HepG2 (cell line): ENCODE data around the gene ETS1. TPM values are rescaled to one million over a fixed set of nuclear protein-coding genes. Genes with fewer than 3 reads are reported as not detected.

Experiments
- ATAC-seq: fragments of 200-7000 bp; cut with Tn5 transposase; 3 replicates; pipeline ENCODE4 v1.9.1; 2020; ENCODE audit warnings: mild to moderate bottlenecking, moderate library complexity
- BruUV-seq: library from RNA; stranded (reverse); fragments of 400-500 nt; replicated peaks from 2 replicates; lab custom pipeline; 2021; lab: Mats Ljungman, UMichigan
- CTCF ChIA-PET: fragments of 300-600 bp; formaldehyde crosslinking; extraction: SDS; loops from one replicate; lab custom pipeline; 2021; ENCODE audit warnings: low total read pairs, inconsistent platforms, low intra/inter-chr PET ratio; lab: Yijun Ruan, JAX
- POLR2A ChIA-PET: fragments of 350-600 bp; sonication (Branson Sonifier 250); formaldehyde crosslinking; loops from one replicate; lab custom pipeline; 2020; ENCODE audit warnings: antibody characterized with exemption, inconsistent platforms; lab: Yijun Ruan, JAX
- DNase-seq: peaks from one replicate; pipeline ENCODE4 v3.0.0-alpha.2; 2015; ENCODE audit warnings: low spot score
- FAIRE-seq: peaks from 3 replicates; lab custom pipeline; 2011; peaks lifted over from hg19 to GRCh38; lab: Jason Lieb, UNC
- H2AFZ ChIP-seq: one replicate; pipeline ENCODE4 v1.6.1; 2011; ENCODE audit warnings: low read length, inconsistent platforms
- H3K27ac ChIP-seq: fragments of 300-600 bp; 3 replicates; pipeline ENCODE4 v1.8.0; 2011; ENCODE audit warnings: mixed run types, mild to moderate bottlenecking, mixed read lengths, low read length, inconsistent platforms; ENCODE audit not compliant: insufficient read depth; ENCODE audit errors: extremely low read length
- H3K27me3 ChIP-seq, 2 experiments: fragments of 200-600 bp in 1 of 2; 2 replicates in 1 of 2; 3 replicates in 1 of 2; pipeline versions ENCODE4 v1.6.0 to v1.8.0; 2011; ENCODE audit warnings: low read length in 2 of 2, mild to moderate bottlenecking in 2 of 2, moderate library complexity in 2 of 2, inconsistent platforms in 1 of 2; ENCODE audit not compliant: insufficient read depth in 2 of 2, control insufficient read depth in 1 of 2
- H3K36me3 ChIP-seq, 2 experiments: fragments of 200-600 bp in 1 of 2; replicated peaks in 1 of 2; 2 replicates in 1 of 2; 3 replicates in 1 of 2; pipeline versions ENCODE4 v1.5.1 to v1.8.0; 2011; ENCODE audit warnings: low read length in 2 of 2, inconsistent platforms in 1 of 2; ENCODE audit not compliant: insufficient read depth in 2 of 2, control insufficient read depth in 1 of 2
- H3K4me1 ChIP-seq: 2 replicates; pipeline ENCODE4 v1.5.1; 2012; ENCODE audit warnings: low read length, inconsistent platforms; ENCODE audit not compliant: insufficient read depth
- H3K4me2 ChIP-seq: 2 replicates; pipeline ENCODE4 v1.6.0; 2011; ENCODE audit warnings: low read depth, low read length, inconsistent platforms
- H3K4me3 ChIP-seq, 3 experiments: fragments of 200-600 bp in 1 of 3; sonication (generic), shearing (Covaris generic) in 1 of 3; replicated peaks in 1 of 3; 2 replicates each; pipeline ENCODE4 v1.5.1; 2011 to 2016; ENCODE audit warnings: low read length in 3 of 3, inconsistent platforms in 2 of 3, low read depth in 2 of 3, mild to moderate bottlenecking in 2 of 3, control low read depth in 1 of 3, mixed read lengths in 1 of 3; ENCODE audit not compliant: insufficient read depth in 1 of 3
- H3K79me2 ChIP-seq: one replicate; pipeline ENCODE4 v1.6.1; 2011; ENCODE audit warnings: low read length, inconsistent platforms; ENCODE audit not compliant: insufficient read depth
- H3K9ac ChIP-seq: 2 replicates; pipeline ENCODE4 v1.6.0; 2011; ENCODE audit warnings: mild to moderate bottlenecking, low read depth, low read length, inconsistent platforms; ENCODE audit not compliant: insufficient read depth
- H3K9me3 ChIP-seq: 2 replicates; pipeline ENCODE4 v1.5.1; 2012; ENCODE audit warnings: mild to moderate bottlenecking, low read length
- H4K20me1 ChIP-seq: 2 replicates; pipeline ENCODE4 v1.6.0; 2011; ENCODE audit warnings: inconsistent platforms, mild to moderate bottlenecking, low read length, moderate library complexity; ENCODE audit not compliant: insufficient read depth
- ETV5 ChIP-seq: IDR thresholded peaks from 2 replicates; pipeline ENCODE4 v1.6.1; 2018; ENCODE audit warnings: missing biosample characterization, missing genetic modification reagents, inconsistent platforms, borderline replicate concordance
- FOXP1 ChIP-seq, 2 experiments: fragments of 450-650 bp in 1 of 2; IDR thresholded peaks; 2 replicates each; pipeline ENCODE4 v1.6.1; 2017 to 2018; ENCODE audit warnings: antibody characterized with exemption in 1 of 2
- HDAC6 ChIP-seq: fragments of 200-600 bp; sonication (generic); IDR thresholded peaks from 2 replicates; pipeline ENCODE4 v1.7.0; 2017; ENCODE audit warnings: mild to moderate bottlenecking, antibody characterized with exemption, low read length, low read depth
- NAIF1 ChIP-seq: sonication (generic); formaldehyde crosslinking; IDR thresholded peaks from 2 replicates; pipeline ENCODE4 v1.5.0; 2020; ENCODE audit warnings: mild to moderate bottlenecking, missing genetic modification reagents, borderline replicate concordance
- PRPF4 ChIP-seq: fragments of 200-400 bp; formaldehyde crosslinking; IDR thresholded peaks from 2 replicates; pipeline ENCODE4 v1.6.1; 2016; ENCODE audit warnings: low read length, low read depth; ENCODE audit not compliant: poor library complexity, severe bottlenecking
- RCOR2 ChIP-seq: IDR thresholded peaks from 2 replicates; pipeline ENCODE4 v1.6.1; 2016; ENCODE audit warnings: missing biosample characterization, missing genetic modification reagents
- SMC3 ChIP-seq: IDR thresholded peaks from 2 replicates; pipeline ENCODE4 v1.6.1; 2011; ENCODE audit warnings: low read length, improper control_type of control experiment
- XBP1 ChIP-seq: sonication (generic); formaldehyde crosslinking; IDR thresholded peaks from 2 replicates; pipeline ENCODE4 v1.5.0; 2020; ENCODE audit warnings: missing genetic modification reagents
- ZNF256 ChIP-seq: sonication (generic); formaldehyde crosslinking; conservative IDR thresholded peaks from 2 replicates; pipeline ENCODE4 v1.4.0; 2020; ENCODE audit warnings: missing genetic modification reagents
- ZNF282 ChIP-seq: fragments of 450-650 bp; IDR thresholded peaks from 2 replicates; pipeline ENCODE4 v1.6.1; 2018; ENCODE audit not compliant: partially characterized antibody
- ZNF451 ChIP-seq: sonication (generic); formaldehyde crosslinking; IDR thresholded peaks from 2 replicates; pipeline ENCODE4 v1.5.0; 2020; ENCODE audit warnings: mild to moderate bottlenecking, missing genetic modification reagents
- ZNF788 ChIP-seq: sonication (generic); formaldehyde crosslinking; IDR thresholded peaks from 2 replicates; pipeline ENCODE4 v1.5.0; 2020; ENCODE audit warnings: mild to moderate bottlenecking, missing genetic modification reagents, borderline replicate concordance
- WGBS: methylation state at CpG from one replicate; pipeline ENCODE4 v1.1.6; 2017; ENCODE audit warnings: low lambda C conversion rate; 5-methylcytosine and 5-hydroxymethylcytosine counted together
- in situ Hi-C: cut with HindIII; loops from 2 replicates; pipeline ENCODE4 v1.10.0; 2017; ENCODE audit warnings: low pct_unique_long_range_greater_than_20kb; ENCODE audit not compliant: extremely low pct_ligation_motif_present
- intact Hi-C: fragments of 100-400 bp; cut with micrococcal nuclease; formaldehyde crosslinking; loops from one replicate; pipeline ENCODE4 v1.10.0; 2022; ENCODE audit not compliant: unreplicated experiment
- polyA plus RNA-seq, 8 experiments: library from polyadenylated mRNA; depleted of rRNA in 3 of 8; stranded (reverse) in 7 of 8; unstranded in 1 of 8; fragments of >200 nt; fragmentation: Illumina TruSeq in 4 of 8; extraction: Trizol in 4 of 8; gene quantifications; 2 replicates each; pipeline versions ENCODE4 v1.2.1 to v1.2.3, GENCODE V29; 2011 to 2016; ENCODE audit warnings: low read depth in 4 of 8, missing spikeins in 1 of 8, mixed read lengths in 1 of 8; ENCODE audit not compliant: insufficient read depth in 1 of 8
- total RNA-seq, 5 experiments: library from RNA; depleted of rRNA; stranded (reverse); fragments of >200 nt; fragmentation: Illumina TruSeq; extraction: Trizol; gene quantifications; 2 replicates each; pipeline ENCODE4 v1.2.3, GENCODE V29; 2016; ENCODE audit warnings: low read depth in 1 of 5
- TF ChIP-seq, protein P1 (sequence below): sonication (generic); formaldehyde crosslinking; IDR thresholded peaks from 2 replicates; pipeline ENCODE4 v1.5.0; 2020; ENCODE audit warnings: mild to moderate bottlenecking, missing genetic modification reagents, borderline replicate concordance
- TF ChIP-seq, protein P2 (sequence below): sonication (generic); formaldehyde crosslinking; IDR thresholded peaks from 2 replicates; pipeline ENCODE4 v1.5.0; 2020; ENCODE audit warnings: mild to moderate bottlenecking, missing genetic modification reagents, moderate library complexity
- TF ChIP-seq, protein P3 (sequence below): sonication (generic); formaldehyde crosslinking; IDR thresholded peaks from 2 replicates; pipeline ENCODE4 v1.9.0; 2021; ENCODE audit warnings: missing genetic modification reagents, borderline replicate concordance
- TF ChIP-seq, protein P4 (sequence below): sonication (generic); formaldehyde crosslinking; IDR thresholded peaks from 2 replicates; pipeline ENCODE4 v1.5.0; 2020; ENCODE audit warnings: missing genetic modification reagents

Gene ETS1
- total and polyA plus RNA-seq, 2 of the 13 experiments (the other 11 are each of a cell fraction or from before 2014, with no cell fraction given), result 0.18 to 0.34 TPM

DNA sequence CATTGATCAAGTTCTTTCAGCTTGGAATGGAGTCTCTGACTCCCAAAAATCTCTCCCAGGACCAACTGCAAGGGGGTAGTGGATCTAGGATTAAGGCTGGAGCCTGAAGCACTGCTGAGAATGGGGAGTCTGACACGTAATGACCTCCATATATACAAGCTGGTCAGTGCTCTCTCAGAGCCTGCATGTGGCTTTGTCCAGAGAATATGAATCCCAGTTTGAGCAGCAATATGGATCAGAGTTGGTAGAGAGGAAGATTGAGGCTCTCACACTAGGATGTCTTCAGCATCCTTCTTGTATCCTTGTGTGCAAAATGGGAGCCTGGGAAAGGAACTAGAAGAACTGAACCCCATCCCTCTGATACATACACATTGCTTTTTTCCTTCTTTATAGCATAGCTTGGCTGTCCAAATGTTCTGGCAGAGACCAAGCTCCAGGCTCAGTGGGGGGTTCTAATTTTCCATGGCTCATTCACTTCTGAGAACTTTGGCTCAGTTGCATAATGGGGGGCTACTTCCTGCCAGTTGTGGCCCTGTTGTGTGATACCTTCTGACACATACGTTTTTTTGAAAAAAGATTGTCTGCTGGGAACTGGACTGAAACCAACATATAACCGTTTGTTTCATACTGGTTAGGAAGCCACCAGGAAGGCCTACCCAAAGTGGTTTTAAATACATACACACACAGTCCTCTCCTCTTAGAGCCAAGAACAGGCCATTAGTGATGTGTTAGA is 138.2 kb downstream of the ETS1 start (continued):
- TF ChIP-seq ZNF788 (CRISPR knock-in tag) (no peak), XBP1 (CRISPR knock-in tag) (no peak), ZNF451 (CRISPR knock-in tag) (no peak), HDAC6 (no peak), ZNF282 (no peak), PRPF4 (no peak), ZNF256 (CRISPR knock-in tag) (no peak), RCOR2 (CRISPR knock-in tag) (no peak)
- TF ChIP-seq, protein P1, sequence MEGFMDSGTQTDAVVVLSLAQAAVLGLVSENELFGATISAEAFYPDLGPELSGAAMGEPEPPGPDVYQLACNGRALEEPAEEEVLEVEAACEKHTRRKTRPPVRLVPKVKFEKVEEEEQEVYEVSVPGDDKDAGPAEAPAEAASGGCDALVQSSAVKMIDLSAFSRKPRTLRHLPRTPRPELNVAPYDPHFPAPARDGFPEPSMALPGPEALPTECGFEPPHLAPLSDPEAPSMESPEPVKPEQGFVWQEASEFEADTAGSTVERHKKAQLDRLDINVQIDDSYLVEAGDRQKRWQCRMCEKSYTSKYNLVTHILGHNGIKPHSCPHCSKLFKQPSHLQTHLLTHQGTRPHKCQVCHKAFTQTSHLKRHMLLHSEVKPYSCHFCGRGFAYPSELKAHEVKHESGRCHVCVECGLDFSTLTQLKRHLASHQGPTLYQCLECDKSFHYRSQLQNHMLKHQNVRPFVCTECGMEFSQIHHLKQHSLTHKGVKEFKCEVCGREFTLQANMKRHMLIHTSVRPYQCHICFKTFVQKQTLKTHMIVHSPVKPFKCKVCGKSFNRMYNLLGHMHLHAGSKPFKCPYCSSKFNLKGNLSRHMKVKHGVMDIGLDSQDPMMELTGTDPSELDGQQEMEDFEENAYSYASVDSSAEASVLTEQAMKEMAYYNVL (CRISPR knock-in tag), result no peak

DNA sequence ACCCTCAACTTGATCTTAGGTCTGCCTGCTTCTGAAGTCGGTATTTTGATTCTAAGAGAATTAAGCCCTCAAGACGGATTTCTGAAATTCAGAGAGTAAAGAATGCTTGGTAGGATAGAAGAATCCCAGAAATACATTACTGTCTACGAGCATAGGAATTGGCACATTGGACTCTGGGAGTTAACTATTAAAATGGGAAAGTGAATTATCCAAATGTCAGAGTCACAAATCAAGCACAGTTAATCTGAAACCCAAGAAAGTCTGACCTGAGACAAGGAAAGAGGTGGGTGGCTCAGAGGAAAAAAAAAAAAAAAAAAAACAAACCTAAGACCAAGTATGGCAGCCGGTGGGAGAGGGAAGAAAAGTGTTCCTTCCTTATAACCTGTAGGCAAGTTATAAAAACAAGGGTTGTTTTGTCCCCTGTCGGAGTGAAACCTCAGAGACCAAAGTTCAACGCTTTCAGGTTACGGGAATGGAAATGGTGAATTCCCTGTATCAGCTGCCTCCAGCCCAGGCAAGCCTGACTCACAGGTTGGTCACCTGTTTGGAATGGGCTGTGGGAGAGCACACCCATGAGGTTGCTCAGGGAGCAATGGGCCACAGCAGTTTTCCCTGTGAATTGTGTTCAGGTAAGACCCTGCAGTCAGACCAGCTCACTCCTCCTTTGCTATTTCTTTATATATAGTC is 139.0 kb downstream of the ETS1 start:
- H3K4me3 ChIP-seq, result peak overlapping the region in 1 of 3 experiments; percentile 17; a peak in 1 of 6 replicates
- FAIRE-seq (peak; percentile 73), DNase-seq (peak; percentile 89), ATAC-seq (peak; percentile 94)
- POLR2A ChIA-PET, result interaction anchor here (0.7 to 2.0 kb wide), 6 partner anchors 19 to 113 kb away, joined by 3 to 13 read pairs (median 4); no protein-coding TSS in a partner anchor
- peak overlapping the region; percentile 50; the same call in 1 of the 2 replicates for H3K9ac ChIP-seq
- H3K36me3 ChIP-seq, result no peaks in the 10 kb centered on the region
- peak overlapping the region; percentile 60 for H3K27ac ChIP-seq
- no peaks in the 10 kb centered on the region for H3K27me3 ChIP-seq
- H3K4me2 ChIP-seq, result peak overlapping the region; percentile 64
- H4K20me1 ChIP-seq, result no peaks in the 10 kb centered on the region
- no peaks in the 10 kb centered on the region for H3K79me2 ChIP-seq
- peaks cover 42% of the 10 kb centered on the region for H3K4me1 ChIP-seq
- 24% methylated on average over 7 of the region's 7 CpGs for WGBS
- no peaks in the 10 kb centered on the region for H3K9me3 ChIP-seq
- peak overlapping the region; percentile 16 for H2AFZ ChIP-seq
- in situ Hi-C loops (no loop called here), intact Hi-C loops (loop anchor here (1.0 to 5.0 kb wide), 4 partner anchors 19 to 156 kb away; no protein-coding TSS in a partner anchor)
- CTCF ChIA-PET, result no interaction called here
- no TSS peak for BruUV-seq
- TF ChIP-seq, protein P2, sequence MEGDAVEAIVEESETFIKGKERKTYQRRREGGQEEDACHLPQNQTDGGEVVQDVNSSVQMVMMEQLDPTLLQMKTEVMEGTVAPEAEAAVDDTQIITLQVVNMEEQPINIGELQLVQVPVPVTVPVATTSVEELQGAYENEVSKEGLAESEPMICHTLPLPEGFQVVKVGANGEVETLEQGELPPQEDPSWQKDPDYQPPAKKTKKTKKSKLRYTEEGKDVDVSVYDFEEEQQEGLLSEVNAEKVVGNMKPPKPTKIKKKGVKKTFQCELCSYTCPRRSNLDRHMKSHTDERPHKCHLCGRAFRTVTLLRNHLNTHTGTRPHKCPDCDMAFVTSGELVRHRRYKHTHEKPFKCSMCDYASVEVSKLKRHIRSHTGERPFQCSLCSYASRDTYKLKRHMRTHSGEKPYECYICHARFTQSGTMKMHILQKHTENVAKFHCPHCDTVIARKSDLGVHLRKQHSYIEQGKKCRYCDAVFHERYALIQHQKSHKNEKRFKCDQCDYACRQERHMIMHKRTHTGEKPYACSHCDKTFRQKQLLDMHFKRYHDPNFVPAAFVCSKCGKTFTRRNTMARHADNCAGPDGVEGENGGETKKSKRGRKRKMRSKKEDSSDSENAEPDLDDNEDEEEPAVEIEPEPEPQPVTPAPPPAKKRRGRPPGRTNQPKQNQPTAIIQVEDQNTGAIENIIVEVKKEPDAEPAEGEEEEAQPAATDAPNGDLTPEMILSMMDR, result peak; percentile 67
- TF ChIP-seq, protein P3, sequence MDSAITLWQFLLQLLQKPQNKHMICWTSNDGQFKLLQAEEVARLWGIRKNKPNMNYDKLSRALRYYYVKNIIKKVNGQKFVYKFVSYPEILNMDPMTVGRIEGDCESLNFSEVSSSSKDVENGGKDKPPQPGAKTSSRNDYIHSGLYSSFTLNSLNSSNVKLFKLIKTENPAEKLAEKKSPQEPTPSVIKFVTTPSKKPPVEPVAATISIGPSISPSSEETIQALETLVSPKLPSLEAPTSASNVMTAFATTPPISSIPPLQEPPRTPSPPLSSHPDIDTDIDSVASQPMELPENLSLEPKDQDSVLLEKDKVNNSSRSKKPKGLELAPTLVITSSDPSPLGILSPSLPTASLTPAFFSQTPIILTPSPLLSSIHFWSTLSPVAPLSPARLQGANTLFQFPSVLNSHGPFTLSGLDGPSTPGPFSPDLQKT (CRISPR knock-in tag), result no peak
- TF ChIP-seq FOXP1 (IDR thresholded peaks at IDR 0.05), result no peak
- TF ChIP-seq FOXP1 (CRISPR knock-in tag; IDR thresholded peaks at IDR 0.05), result peak; percentile 12; the same call in 1 of the 2 replicates
- TF ChIP-seq SMC3, result peak; percentile 61
- no peak for TF ChIP-seq NAIF1 (CRISPR knock-in tag)
- no peak; the same call in 1 of the 2 replicates for TF ChIP-seq ETV5 (CRISPR knock-in tag)
- TF ChIP-seq, protein P4, sequence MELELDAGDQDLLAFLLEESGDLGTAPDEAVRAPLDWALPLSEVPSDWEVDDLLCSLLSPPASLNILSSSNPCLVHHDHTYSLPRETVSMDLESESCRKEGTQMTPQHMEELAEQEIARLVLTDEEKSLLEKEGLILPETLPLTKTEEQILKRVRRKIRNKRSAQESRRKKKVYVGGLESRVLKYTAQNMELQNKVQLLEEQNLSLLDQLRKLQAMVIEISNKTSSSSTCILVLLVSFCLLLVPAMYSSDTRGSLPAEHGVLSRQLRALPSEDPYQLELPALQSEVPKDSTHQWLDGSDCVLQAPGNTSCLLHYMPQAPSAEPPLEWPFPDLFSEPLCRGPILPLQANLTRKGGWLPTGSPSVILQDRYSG (CRISPR knock-in tag), result no peak
